ENCODE results near the gene HECTD3.
A peak's percentile ranks its signal among the peaks of the same experiment; 100 is the strongest.
"Not testable (repeated sequence)": the region's sequence is repeated elsewhere in the genome, so short reads cannot be mapped to it uniquely, and the experiment has no call there.

The HECTD3 gene

DNA sequence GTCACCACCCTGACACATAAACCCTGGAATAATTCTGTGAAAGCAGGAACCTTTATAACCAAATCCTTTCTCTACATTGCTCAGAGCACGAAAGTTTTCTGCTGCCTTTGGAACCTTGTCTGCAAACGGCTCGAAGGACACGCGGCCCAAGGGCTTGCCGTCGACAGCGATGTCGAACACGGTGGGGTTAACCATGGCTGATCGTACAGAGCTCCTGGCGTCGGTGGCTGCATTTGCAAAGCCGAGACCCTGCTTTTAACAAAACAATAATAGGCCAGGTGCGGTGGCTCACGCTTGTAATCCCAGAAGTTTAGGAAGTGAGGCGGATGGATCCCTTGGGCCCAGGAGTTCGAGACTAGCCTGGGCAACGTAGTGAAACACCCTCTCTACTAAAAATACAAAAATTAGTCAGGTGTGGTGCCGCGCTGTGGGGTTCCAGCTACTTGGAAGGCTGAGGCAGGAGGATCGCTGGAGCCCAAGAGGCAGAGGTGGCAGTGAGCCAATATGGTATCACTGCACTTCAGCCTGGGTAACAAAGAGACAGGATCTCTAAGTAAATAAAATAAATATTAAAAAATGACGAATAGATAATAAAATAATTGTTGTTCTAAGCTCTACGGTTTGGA is 22.5 kb downstream of the HECTD3 start:
- no peaks in the 10 kb centered on the region for H3K27me3 Mint-ChIP-seq
- intact Hi-C loops (cut with micrococcal nuclease), result loop anchor here (2.0 kb wide), 1 partner anchor 14 kb away; no protein-coding TSS in a partner anchor

GRCh38 chr1:44985747-44986359 is 25.3 kb downstream of the HECTD3 start:
- Mint-ChIP-seq H3K9me3 (no peaks in the 10 kb centered on the region), H3K4me3 (peak overlapping the region; percentile 95), H3K27ac (peak overlapping the region; percentile 93), H3K27me3 (no peaks in the 10 kb centered on the region), H3K4me1 (ENCODE audit: low read depth) (peaks cover 6% of the 10 kb centered on the region), H3K36me3 (ENCODE audit: low read depth) (peaks cover 18% of the 10 kb centered on the region)
- intact Hi-C loops (cut with micrococcal nuclease), result no loop called here

More for the DNA sequence above, 22.5 kb downstream of the HECTD3 start:
- peaks cover 6% of the 10 kb centered on the region for H3K4me1 Mint-ChIP-seq (ENCODE audit: low read depth)
- no peaks in the 10 kb centered on the region for H3K9me3 Mint-ChIP-seq
- H3K27ac Mint-ChIP-seq, result no peak overlapping the region
- H3K36me3 Mint-ChIP-seq (ENCODE audit: low read depth), result peaks cover 7% of the 10 kb centered on the region
- no peak overlapping the region for H3K4me3 Mint-ChIP-seq

DNA sequence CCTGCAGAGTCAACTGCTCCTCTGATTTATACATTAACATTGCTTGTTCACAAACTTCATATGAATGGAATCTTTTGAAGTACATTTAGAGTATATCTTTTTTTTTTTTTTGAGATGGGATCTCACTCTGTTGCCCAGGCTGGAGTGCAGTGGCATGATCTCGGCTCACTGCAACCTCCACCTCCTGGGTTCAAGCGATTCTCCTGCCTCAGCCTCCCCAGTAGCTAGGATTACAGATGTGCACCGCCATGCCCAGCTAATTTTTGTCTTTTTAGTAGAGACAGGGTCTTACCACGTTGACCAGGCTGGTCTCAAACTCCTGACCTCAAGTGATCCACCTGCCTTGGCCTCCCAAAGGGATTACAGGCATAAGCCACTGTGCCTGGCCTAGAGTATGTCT is 33.8 kb downstream of the HECTD3 start:
- intact Hi-C loops (cut with micrococcal nuclease); H3K27ac Mint-ChIP-seq; H3K4me3 Mint-ChIP-seq; H3K4me1 Mint-ChIP-seq (ENCODE audit: low read depth); H3K27me3 Mint-ChIP-seq; H3K9me3 Mint-ChIP-seq: not testable (repeated sequence)
- peaks cover 76% of the 10 kb centered on the region for H3K36me3 Mint-ChIP-seq (ENCODE audit: low read depth)

- intact Hi-C loops (cut with micrococcal nuclease), result no loop called here
- Mint-ChIP-seq H3K4me1 (ENCODE audit: low read depth) (peaks cover 8% of the 10 kb centered on the region), H3K9me3 (no peaks in the 10 kb centered on the region), H3K36me3 (ENCODE audit: low read depth) (peaks cover 78% of the 10 kb centered on the region), H3K4me3 (no peak overlapping the region), H3K27me3 (no peaks in the 10 kb centered on the region), H3K27ac (no peak overlapping the region)
These were observed 34.9 kb downstream of the HECTD3 start for GRCh38 chr1:44976252-44976651.

- H3K4me3 Mint-ChIP-seq, result no peak overlapping the region
- intact Hi-C loops (cut with micrococcal nuclease), result no loop called here
- H3K27me3 Mint-ChIP-seq, result no peaks in the 10 kb centered on the region
- H3K4me1 Mint-ChIP-seq (ENCODE audit: low read depth), result peaks cover 8% of the 10 kb centered on the region
- H3K27ac Mint-ChIP-seq, result no peak overlapping the region
- H3K9me3 Mint-ChIP-seq, result no peaks in the 10 kb centered on the region
- H3K36me3 Mint-ChIP-seq (ENCODE audit: low read depth), result peaks cover 73% of the 10 kb centered on the region
These were observed 37.5 kb downstream of the HECTD3 start for GRCh38 chr1:44973645-44974044.

DNA sequence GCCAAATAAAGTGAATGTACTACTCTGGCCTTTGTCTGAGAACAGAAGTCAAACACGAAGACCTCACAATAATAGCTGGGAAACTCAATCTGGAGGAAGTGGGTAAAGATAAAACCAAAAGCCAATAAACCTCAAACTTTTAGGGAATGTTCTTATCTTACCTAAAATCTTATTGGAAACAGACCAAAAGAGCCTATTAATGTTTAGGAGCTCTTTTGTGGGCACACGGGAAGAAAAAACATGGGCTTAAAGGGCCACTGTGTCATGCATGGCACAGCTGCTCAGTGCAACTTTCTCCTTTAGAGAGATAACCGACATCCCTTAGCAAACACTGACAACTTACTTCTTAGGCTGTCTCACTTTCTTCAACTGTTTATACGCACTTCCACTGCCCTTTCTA is 40.8 kb downstream of the HECTD3 start:
- Mint-ChIP-seq H3K27me3 (no peaks in the 10 kb centered on the region), H3K4me3 (no peak overlapping the region), H3K9me3 (no peaks in the 10 kb centered on the region), H3K27ac (no peak overlapping the region), H3K4me1 (ENCODE audit: low read depth) (peaks cover 8% of the 10 kb centered on the region), H3K36me3 (ENCODE audit: low read depth) (peaks cover 65% of the 10 kb centered on the region)
- intact Hi-C loops (cut with micrococcal nuclease), result no loop called here

DNA sequence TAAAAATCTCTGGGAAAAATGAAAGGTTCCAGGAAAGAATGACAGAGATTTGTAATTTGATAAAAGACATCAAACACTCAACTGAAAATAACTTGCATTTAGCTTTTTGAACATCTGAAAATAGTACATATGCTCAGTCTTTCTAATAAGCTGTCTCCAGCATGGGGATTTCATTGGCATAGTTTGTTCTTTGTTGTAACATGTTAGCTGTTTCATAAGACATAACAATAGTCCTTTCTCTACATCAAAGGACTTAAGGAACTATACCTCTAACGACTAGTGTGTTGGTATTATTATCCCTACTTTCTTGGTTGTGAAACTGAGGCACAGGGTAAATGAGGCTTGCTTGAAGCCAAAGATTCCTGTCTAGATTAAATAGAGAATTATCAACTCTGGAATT is 46.7 kb downstream of the HECTD3 start:
- no peak overlapping the region for H3K27ac Mint-ChIP-seq
- peaks cover 41% of the 10 kb centered on the region for H3K36me3 Mint-ChIP-seq (ENCODE audit: low read depth)
- no peaks in the 10 kb centered on the region for H3K4me1 Mint-ChIP-seq (ENCODE audit: low read depth)
- H3K4me3 Mint-ChIP-seq, result no peak overlapping the region
- intact Hi-C loops (cut with micrococcal nuclease), result no loop called here
- no peaks in the 10 kb centered on the region for H3K27me3 Mint-ChIP-seq
- no peaks in the 10 kb centered on the region for H3K9me3 Mint-ChIP-seq

DNA sequence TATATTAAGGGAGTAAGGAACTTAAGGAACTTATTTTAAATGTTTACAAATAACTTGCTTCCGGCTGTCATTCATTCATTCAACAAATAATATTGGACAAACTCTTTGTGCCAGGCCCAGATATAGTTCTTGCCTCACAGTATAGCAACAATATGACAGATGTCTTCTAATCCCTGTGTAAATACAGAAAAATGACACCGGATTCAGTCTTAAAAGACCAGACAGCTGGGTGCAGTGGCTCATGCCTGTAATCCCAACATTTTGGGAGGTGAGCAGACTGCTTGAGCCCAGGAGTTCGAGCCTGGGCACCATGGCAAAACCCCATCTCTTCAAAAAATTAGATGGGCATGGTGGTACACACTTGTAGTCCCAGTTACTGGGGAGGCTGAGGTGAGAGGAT is 48.4 kb downstream of the HECTD3 start:
- Mint-ChIP-seq H3K36me3 (ENCODE audit: low read depth) (peaks cover 34% of the 10 kb centered on the region), H3K4me3 (no peak overlapping the region)
- intact Hi-C loops (cut with micrococcal nuclease), result no loop called here

GRCh38 chr1:44962022-44962421 is 49.1 kb downstream of the HECTD3 start:
- H3K36me3 Mint-ChIP-seq (ENCODE audit: low read depth), result peaks cover 28% of the 10 kb centered on the region
- H3K27me3 Mint-ChIP-seq; H3K9me3 Mint-ChIP-seq; H3K4me1 Mint-ChIP-seq (ENCODE audit: low read depth); H3K27ac Mint-ChIP-seq; H3K4me3 Mint-ChIP-seq; intact Hi-C loops (cut with micrococcal nuclease): not testable (repeated sequence)

More for the DNA sequence above, 48.4 kb downstream of the HECTD3 start:
- Mint-ChIP-seq H3K4me1 (ENCODE audit: low read depth) (no peaks in the 10 kb centered on the region), H3K27me3 (no peaks in the 10 kb centered on the region), H3K9me3 (no peaks in the 10 kb centered on the region), H3K27ac (no peak overlapping the region)

DNA sequence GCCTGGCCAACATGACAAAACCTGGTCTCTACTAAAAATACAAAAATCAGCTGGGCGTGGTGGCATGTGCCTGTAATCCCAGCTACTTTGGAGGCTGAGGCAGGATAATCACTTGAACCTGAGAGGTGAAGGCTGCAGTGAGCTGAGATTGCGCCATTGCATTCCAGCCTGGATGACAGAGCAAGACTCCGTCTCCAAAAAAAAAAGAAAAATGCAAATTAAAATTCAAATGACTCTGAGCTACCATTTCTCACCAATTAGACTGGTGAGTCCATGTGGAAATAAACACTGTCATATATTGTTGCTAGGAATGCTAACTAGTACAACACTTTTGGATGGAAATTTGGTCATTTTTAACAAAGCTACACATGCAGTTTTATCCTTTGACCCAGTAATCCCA is 53.6 kb downstream of the HECTD3 start:
- peaks cover 34% of the 10 kb centered on the region for H3K36me3 Mint-ChIP-seq (ENCODE audit: low read depth)
- H3K27me3 Mint-ChIP-seq; intact Hi-C loops (cut with micrococcal nuclease); H3K27ac Mint-ChIP-seq; H3K4me3 Mint-ChIP-seq; H3K9me3 Mint-ChIP-seq; H3K4me1 Mint-ChIP-seq (ENCODE audit: low read depth): not testable (repeated sequence)

GRCh38 chr1:44956077-44956476 is 55.0 kb downstream of the HECTD3 start:
- peaks cover 26% of the 10 kb centered on the region for H3K36me3 Mint-ChIP-seq (ENCODE audit: low read depth)
- H3K27ac Mint-ChIP-seq; intact Hi-C loops (cut with micrococcal nuclease): not testable (repeated sequence)

More at GRCh38 chr1:44956077-44956476, 55.0 kb downstream of the HECTD3 start:
- H3K27me3 Mint-ChIP-seq; H3K4me1 Mint-ChIP-seq (ENCODE audit: low read depth); H3K4me3 Mint-ChIP-seq; H3K9me3 Mint-ChIP-seq: not testable (repeated sequence)
